Breast epithelium (tissue), 4 donors: ENCODE results near the gene SORBS2. TPM values are rescaled to one million over a fixed set of nuclear protein-coding genes. Genes with fewer than 3 reads are reported as not detected.

Source experiments
- DNase-seq, 2 donors: peaks; one replicate each; pipeline ENCODE4 v3.0.0-alpha.2; 2019; ENCODE audit warnings: low spot score in 2 of 2
- H3K27ac ChIP-seq, 2 donors: fragments of 200-600 bp; sonication (generic) in 1 of 2; one replicate each; pipeline ENCODE4 v1.5.1; 2016 to 2019; ENCODE audit warnings: mild to moderate bottlenecking in 1 of 2
- H3K27me3 ChIP-seq, 2 donors: fragments of 200-600 bp; sonication (generic) in 1 of 2; one replicate each; pipeline versions ENCODE4 v1.5.1 to v1.6.0; 2017 to 2019; ENCODE audit warnings: control low read depth in 1 of 2, mild to moderate bottlenecking in 1 of 2
- H3K36me3 ChIP-seq: fragments of 200-600 bp; one replicate; pipeline ENCODE4 v1.5.1; 2019
- H3K4me1 ChIP-seq, 2 donors: fragments of 200-600 bp; sonication (generic); one replicate each; pipeline ENCODE4 v1.5.1; 2016 to 2019; ENCODE audit warnings: control low read depth in 1 of 2
- H3K4me3 ChIP-seq, 3 donors: fragments of 200-600 bp; sonication (generic); 1 replicate in 2 of 3; 2 replicates in 1 of 3; pipeline ENCODE4 v1.5.1; 2016 to 2019; ENCODE audit warnings: mild to moderate bottlenecking in 3 of 3, moderate library complexity in 2 of 3
- H3K9me3 ChIP-seq, 2 donors: fragments of 200-600 bp; sonication (generic) in 1 of 2; one replicate each; pipeline ENCODE4 v1.5.1; 2016 to 2019; ENCODE audit warnings: control low read depth in 1 of 2
- POLR2A ChIP-seq: fragments of 450-650 bp; IDR thresholded peaks from one replicate; pipeline ENCODE4 v1.6.1; 2016; ENCODE audit warnings: antibody characterized with exemption, mild to moderate bottlenecking, moderate library complexity
- POLR2AphosphoS5 ChIP-seq, 3 donors: sonication (generic); formaldehyde crosslinking; IDR thresholded peaks; one replicate each; pipeline ENCODE4 v1.6.1; 2017; ENCODE audit warnings: antibody characterized with exemption in 3 of 3
- intact Hi-C: fragments of 100-400 bp; cut with DNase I; formaldehyde crosslinking; loops from one replicate; pipeline ENCODE4 v1.15.1; 2023; ENCODE audit warnings: low total_unique reads
- total RNA-seq, 3 donors: library from RNA; depleted of rRNA; stranded (reverse); fragments of >200 nt; gene quantifications; one replicate each; pipeline ENCODE4 v1.1.0, GENCODE V29; 2016
- TF ChIP-seq, protein P1 (sequence below), 3 donors: fragments of 450-650 bp; IDR thresholded peaks; one replicate each; pipeline ENCODE4 v1.5.1; 2016 to 2017; ENCODE audit warnings: antibody characterized with exemption in 3 of 3, mild to moderate bottlenecking in 3 of 3, moderate library complexity in 3 of 3

Gene SORBS2
- total RNA-seq, 3 donors from 2014 or later: 21.8 to 132 (median 105) TPM

DNA sequence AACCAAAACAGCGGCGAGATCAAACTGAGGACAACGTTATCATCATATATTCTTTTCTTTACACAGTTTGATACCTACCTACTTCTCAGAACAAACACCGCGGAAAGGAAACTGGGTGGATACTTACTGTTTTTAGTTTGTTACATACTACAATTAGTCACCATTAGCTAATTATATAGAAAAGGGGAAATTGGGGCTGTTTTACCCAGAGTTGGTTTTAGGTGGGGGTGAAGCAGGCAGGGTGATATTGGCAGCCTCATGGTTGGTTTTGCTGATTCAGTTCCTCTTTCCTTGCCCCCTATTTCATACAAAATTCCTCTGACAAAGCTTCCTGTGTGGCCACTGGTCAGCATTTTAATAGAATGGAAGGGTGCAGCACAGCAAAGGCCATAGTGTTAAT lies 77.8 kb downstream of the SORBS2 start:
- peaks cover 0 to 2% of the 10 kb centered on the region in 2 donors for H3K4me1 ChIP-seq
- no peak for TF ChIP-seq POLR2A
- no peak for TF ChIP-seq POLR2AphosphoS5 (IDR thresholded peaks at IDR 0.05)
- TF ChIP-seq, protein P1, sequence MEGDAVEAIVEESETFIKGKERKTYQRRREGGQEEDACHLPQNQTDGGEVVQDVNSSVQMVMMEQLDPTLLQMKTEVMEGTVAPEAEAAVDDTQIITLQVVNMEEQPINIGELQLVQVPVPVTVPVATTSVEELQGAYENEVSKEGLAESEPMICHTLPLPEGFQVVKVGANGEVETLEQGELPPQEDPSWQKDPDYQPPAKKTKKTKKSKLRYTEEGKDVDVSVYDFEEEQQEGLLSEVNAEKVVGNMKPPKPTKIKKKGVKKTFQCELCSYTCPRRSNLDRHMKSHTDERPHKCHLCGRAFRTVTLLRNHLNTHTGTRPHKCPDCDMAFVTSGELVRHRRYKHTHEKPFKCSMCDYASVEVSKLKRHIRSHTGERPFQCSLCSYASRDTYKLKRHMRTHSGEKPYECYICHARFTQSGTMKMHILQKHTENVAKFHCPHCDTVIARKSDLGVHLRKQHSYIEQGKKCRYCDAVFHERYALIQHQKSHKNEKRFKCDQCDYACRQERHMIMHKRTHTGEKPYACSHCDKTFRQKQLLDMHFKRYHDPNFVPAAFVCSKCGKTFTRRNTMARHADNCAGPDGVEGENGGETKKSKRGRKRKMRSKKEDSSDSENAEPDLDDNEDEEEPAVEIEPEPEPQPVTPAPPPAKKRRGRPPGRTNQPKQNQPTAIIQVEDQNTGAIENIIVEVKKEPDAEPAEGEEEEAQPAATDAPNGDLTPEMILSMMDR (IDR thresholded peaks at IDR 0.05): no peak
- H3K27me3 ChIP-seq: no peaks in the 10 kb centered on the region
- no peak for DNase-seq
- intact Hi-C loops: no loop called here
- no peaks in the 10 kb centered on the region for H3K9me3 ChIP-seq
- H3K36me3 ChIP-seq: no peaks in the 10 kb centered on the region
- no peak overlapping the region for H3K4me3 ChIP-seq
- no peak overlapping the region for H3K27ac ChIP-seq

DNA sequence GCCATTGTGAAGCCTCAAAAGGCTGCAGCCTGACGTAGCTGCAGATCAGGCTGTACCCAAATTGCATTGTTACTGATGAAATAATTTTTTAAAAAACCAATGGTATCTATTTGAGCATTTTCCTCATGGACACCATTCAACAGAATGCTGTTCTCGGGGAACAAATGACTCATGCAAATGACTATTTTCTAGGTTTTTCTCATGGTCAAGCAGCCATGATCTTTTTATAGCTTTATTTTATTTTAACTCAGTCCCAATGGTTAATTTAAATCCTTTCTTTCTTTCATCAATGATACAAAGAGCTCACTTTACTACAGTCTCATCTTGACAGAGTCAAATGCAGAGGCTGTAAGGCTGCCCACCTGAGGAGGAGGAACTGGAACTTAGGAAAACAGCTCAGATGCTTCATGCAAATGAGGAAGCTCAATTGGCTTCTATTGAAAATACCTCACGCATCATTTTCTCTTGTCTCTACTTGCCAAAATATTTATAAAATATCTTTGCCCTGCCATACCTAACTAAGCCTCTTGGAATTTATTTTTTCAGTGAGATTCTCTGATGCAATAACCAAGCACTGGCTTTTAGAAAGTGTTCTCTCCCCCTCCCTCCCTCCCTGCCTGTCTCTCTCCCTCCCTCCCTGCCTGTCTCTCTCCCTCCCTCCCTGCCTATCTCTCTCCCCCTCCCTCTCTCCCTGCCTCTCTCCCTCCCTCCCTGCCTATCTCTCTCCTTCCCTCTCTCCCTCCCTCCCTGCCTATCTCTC lies 81.0 kb downstream of the SORBS2 start:
- H3K4me1 ChIP-seq: no peaks in the 10 kb centered on the region
- no peak for TF ChIP-seq POLR2A
- TF ChIP-seq, protein P1 (IDR thresholded peaks at IDR 0.05): peak in 2 of 3 donors; percentile 22 to 36
- no peaks in the 10 kb centered on the region for H3K27me3 ChIP-seq
- peak overlapping the region; percentile 64 to 73 for H3K27ac ChIP-seq
- DNase-seq: no peak
- H3K4me3 ChIP-seq: no peak overlapping the region
- no peaks in the 10 kb centered on the region for H3K9me3 ChIP-seq
- no peaks in the 10 kb centered on the region for H3K36me3 ChIP-seq
- intact Hi-C loops: no loop called here

DNA sequence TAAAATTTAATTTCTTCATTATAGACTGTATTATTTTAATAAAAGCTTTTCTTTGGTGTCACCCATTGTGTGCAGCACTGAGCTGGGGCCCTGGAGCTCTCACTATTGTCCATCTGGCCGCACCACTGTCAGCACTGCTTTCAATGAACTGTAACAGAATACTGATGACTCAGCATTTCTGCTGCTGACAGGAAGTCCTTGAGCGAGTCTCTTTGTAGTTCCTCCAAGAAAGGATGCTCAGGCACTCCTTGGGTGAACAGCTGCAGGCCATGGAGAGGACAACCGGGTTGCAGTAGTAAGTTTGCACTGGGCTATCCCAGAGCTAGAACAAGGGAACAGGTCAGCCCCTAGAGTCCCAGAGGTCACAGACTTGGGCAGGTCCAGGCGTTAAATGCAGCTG lies 81.6 kb downstream of the SORBS2 start:
- H3K27ac ChIP-seq: peak overlapping the region; percentile 60 to 73
- no peaks in the 10 kb centered on the region for H3K27me3 ChIP-seq
- no peaks in the 10 kb centered on the region for H3K4me1 ChIP-seq
- no peaks in the 10 kb centered on the region for H3K36me3 ChIP-seq
- DNase-seq: no peak
- TF ChIP-seq, protein P1 (IDR thresholded peaks at IDR 0.05): no peak
- TF ChIP-seq POLR2A: no peak
- TF ChIP-seq POLR2AphosphoS5 (IDR thresholded peaks at IDR 0.05): no peak
- intact Hi-C loops: no loop called here
- H3K9me3 ChIP-seq: no peaks in the 10 kb centered on the region
- no peak overlapping the region for H3K4me3 ChIP-seq

DNA sequence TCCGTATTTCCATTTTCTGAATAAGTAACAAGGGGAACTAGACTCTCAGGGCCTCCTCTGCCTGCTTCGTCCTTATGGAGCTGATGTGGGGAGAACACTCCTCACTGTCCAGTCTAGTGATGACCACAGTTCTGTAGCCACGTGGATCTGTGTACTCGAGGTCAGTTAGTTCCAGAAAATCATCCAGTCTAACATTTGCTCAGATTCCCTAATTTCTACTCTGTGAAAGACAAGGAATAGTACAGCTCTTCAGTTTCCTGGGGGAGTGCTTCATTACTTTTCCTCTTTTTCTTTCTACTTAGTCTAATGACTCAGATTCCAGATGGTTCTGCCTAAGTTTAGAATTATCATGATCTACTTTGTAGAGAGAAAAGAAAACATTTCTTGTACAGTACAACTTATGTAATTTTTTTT lies 82.6 kb downstream of the SORBS2 start:
- Histone ChIP-seq H3K4me1 (no peaks in the 10 kb centered on the region), H3K27me3 (no peaks in the 10 kb centered on the region), H3K9me3 (no peaks in the 10 kb centered on the region), H3K27ac (peak overlapping the region in 1 of 2 donors; percentile 62), H3K4me3 (no peak overlapping the region), H3K36me3 (no peaks in the 10 kb centered on the region)
- DNase-seq: no peak
- TF ChIP-seq, protein P1 (IDR thresholded peaks at IDR 0.05): no peak
- intact Hi-C loops: no loop called here

- H3K27me3 ChIP-seq: no peaks in the 10 kb centered on the region
- intact Hi-C loops: no loop called here
- TF ChIP-seq POLR2A: no peak
- TF ChIP-seq, protein P1 (IDR thresholded peaks at IDR 0.05): no peak
- no peak for TF ChIP-seq POLR2AphosphoS5 (IDR thresholded peaks at IDR 0.05)
- no peak for DNase-seq
- H3K27ac ChIP-seq: peak overlapping the region in 1 of 2 donors; percentile 62
- H3K9me3 ChIP-seq: no peaks in the 10 kb centered on the region
- no peaks in the 10 kb centered on the region for H3K4me1 ChIP-seq
- H3K36me3 ChIP-seq: no peaks in the 10 kb centered on the region
- no peak overlapping the region for H3K4me3 ChIP-seq
These were observed 83.1 kb downstream of the SORBS2 start for GRCh38 chr4:185728893-185729292.
